Measurements from ENCODE around the gene ACP7.
A peak's percentile ranks its signal among the peaks of the same experiment; 100 is the strongest.

The ACP7 gene

DNA sequence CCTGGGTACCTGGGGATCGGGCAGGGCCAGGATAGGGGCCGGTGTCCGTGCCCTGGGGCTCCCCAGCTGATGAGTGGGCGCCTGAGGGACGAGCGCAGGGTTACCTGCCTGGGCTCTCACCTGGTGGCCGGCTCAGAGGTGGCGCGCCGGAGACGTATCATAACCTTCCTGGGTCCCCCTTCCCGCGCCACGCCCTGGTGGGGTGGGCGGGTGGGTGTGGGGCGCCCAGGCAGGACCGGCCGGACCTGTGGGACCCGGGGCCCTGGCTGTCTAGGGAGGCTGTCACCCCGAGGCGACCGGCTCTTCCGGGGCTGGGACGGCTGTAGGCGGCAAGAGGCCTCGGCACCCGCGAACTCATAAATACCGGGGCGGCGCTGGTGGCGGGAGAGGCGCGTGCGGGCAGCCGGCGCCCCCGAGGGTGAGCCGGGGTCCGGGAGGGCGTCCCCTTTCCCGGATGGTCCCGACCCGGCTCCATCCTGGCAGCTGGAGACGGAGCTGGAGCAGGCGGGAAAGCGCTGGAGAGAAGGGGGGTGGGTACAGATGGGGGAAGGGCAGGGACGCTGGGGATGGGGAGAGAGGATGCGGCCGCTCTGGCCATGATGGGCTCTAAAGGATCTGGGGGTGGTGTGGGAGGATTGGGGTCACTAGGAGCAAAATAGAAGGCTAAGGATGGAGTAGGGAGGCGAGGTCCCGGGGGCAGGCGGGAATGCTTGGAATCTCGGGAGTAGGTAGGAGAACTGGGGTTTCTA, at the start of gene ACP7:
Gene ACP7 (plus strand): TSS at position 386 of the 749 bp plus-strand sequence. CDS start 902 bp downstream, outside the sequence.
- H3K27ac Mint-ChIP-seq, result no peak within 1 kb of the TSS
- H3K27me3 Mint-ChIP-seq (ENCODE audit: low read depth, poor library complexity), result peaks cover 100% of the 10 kb centered on the region
- peak; percentile 37 for DNase-seq
- peaks cover 17% of the 10 kb centered on the region for H3K4me1 Mint-ChIP-seq
- no peaks in the 10 kb centered on the region for H3K36me3 Mint-ChIP-seq (ENCODE audit: low read depth)
- TF ChIP-seq, protein P1, sequence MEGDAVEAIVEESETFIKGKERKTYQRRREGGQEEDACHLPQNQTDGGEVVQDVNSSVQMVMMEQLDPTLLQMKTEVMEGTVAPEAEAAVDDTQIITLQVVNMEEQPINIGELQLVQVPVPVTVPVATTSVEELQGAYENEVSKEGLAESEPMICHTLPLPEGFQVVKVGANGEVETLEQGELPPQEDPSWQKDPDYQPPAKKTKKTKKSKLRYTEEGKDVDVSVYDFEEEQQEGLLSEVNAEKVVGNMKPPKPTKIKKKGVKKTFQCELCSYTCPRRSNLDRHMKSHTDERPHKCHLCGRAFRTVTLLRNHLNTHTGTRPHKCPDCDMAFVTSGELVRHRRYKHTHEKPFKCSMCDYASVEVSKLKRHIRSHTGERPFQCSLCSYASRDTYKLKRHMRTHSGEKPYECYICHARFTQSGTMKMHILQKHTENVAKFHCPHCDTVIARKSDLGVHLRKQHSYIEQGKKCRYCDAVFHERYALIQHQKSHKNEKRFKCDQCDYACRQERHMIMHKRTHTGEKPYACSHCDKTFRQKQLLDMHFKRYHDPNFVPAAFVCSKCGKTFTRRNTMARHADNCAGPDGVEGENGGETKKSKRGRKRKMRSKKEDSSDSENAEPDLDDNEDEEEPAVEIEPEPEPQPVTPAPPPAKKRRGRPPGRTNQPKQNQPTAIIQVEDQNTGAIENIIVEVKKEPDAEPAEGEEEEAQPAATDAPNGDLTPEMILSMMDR (IDR thresholded peaks at IDR 0.05), result no peak
- H3K4me3 Mint-ChIP-seq, result peak within 1 kb of the TSS; percentile 74
- no peaks in the 10 kb centered on the region for H3K9me3 Mint-ChIP-seq

GRCh38 chr19:39036581-39036980, 47.6 kb upstream of the ACP7 start:
- Mint-ChIP-seq H3K4me3 (no peak overlapping the region), H3K4me1 (peaks cover 7% of the 10 kb centered on the region), H3K27ac (no peak overlapping the region), H3K36me3 (ENCODE audit: low read depth) (no peaks in the 10 kb centered on the region), H3K9me3 (peaks cover 8% of the 10 kb centered on the region), H3K27me3 (ENCODE audit: low read depth, poor library complexity) (peaks cover 58% of the 10 kb centered on the region)
- DNase-seq, result no peak
- TF ChIP-seq, protein P1 (IDR thresholded peaks at IDR 0.05), result no peak

- DNase-seq, result no peak
- Mint-ChIP-seq H3K27me3 (ENCODE audit: low read depth, poor library complexity) (peaks cover 58% of the 10 kb centered on the region), H3K27ac (no peak overlapping the region), H3K4me3 (no peak overlapping the region), H3K36me3 (ENCODE audit: low read depth) (no peaks in the 10 kb centered on the region), H3K9me3 (peaks cover 8% of the 10 kb centered on the region), H3K4me1 (peaks cover 7% of the 10 kb centered on the region)
- TF ChIP-seq, protein P1 (IDR thresholded peaks at IDR 0.05), result no peak
Observed at GRCh38 chr19:39037194-39037593, 47.0 kb upstream of the ACP7 start.

- Mint-ChIP-seq H3K27me3 (ENCODE audit: low read depth, poor library complexity) (peaks cover 56% of the 10 kb centered on the region), H3K36me3 (ENCODE audit: low read depth) (no peaks in the 10 kb centered on the region), H3K9me3 (peaks cover 14% of the 10 kb centered on the region), H3K4me3 (no peak overlapping the region), H3K27ac (no peak overlapping the region), H3K4me1 (peaks cover 7% of the 10 kb centered on the region)
- TF ChIP-seq, protein P1 (IDR thresholded peaks at IDR 0.05), result no peak
- DNase-seq, result peak; percentile 47
Observed at GRCh38 chr19:39038098-39038497, 46.1 kb upstream of the ACP7 start.

DNA sequence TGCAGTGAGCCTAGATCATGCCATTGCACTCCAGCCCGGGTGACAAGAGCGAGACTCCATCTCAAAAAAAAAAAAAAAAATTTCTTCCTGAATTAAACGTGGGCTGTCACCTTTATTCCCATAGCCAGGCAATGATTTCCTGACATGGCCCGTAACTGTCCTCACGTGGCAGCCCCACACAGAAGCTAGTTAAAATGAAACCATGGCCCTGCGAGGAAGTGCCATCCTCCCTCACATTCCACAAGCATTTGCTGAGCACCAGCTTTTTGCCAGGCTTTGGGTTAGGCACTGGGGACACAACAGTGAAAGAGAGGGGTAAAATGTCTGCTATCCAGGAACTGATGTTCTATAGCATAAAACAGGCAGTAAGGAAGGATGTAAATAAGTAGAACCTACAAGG, 38.7 kb upstream of the ACP7 start:
- DNase-seq, result no peak
- H3K4me1 Mint-ChIP-seq, result no peaks in the 10 kb centered on the region
- TF ChIP-seq, protein P1 (IDR thresholded peaks at IDR 0.05), result no peak
- peaks cover 53% of the 10 kb centered on the region for H3K9me3 Mint-ChIP-seq
- no peaks in the 10 kb centered on the region for H3K36me3 Mint-ChIP-seq (ENCODE audit: low read depth)
- peaks cover 26% of the 10 kb centered on the region for H3K27me3 Mint-ChIP-seq (ENCODE audit: low read depth, poor library complexity)
- no peak overlapping the region for H3K4me3 Mint-ChIP-seq
- H3K27ac Mint-ChIP-seq, result no peak overlapping the region
